Islet precursor cell (in vitro differentiated cells): Measurements from ENCODE around the gene SNED1.
"Not testable (repeated sequence)": the region's sequence is repeated elsewhere in the genome, so short reads cannot be mapped to it uniquely, and the experiment has no call there.

ENCODE experiments used
- DNase-seq: peaks from one replicate; pipeline ENCODE4 v3.0.0-alpha.2; 2018

The SNED1 gene

GRCh38 chr2:240972636-240973521 is 25.5 kb upstream of the SNED1 start:
- no peak for DNase-seq

GRCh38 chr2:240974771-240975572 is 23.4 kb upstream of the SNED1 start:
- no peak for DNase-seq

- not testable (repeated sequence) for DNase-seq
These were observed 22.5 kb upstream of the SNED1 start for GRCh38 chr2:240975903-240976302.

GRCh38 chr2:240981280-240981679 is 17.1 kb upstream of the SNED1 start:
- DNase-seq, result no peak

GRCh38 chr2:240981871-240982800 is 16.3 kb upstream of the SNED1 start:
- no peak for DNase-seq

GRCh38 chr2:240982821-240983281 is 15.6 kb upstream of the SNED1 start:
- DNase-seq, result no peak

- peak; percentile 84 for DNase-seq
These were observed 14.9 kb upstream of the SNED1 start for GRCh38 chr2:240983361-240983995.

- no peak for DNase-seq
These were observed 14.4 kb upstream of the SNED1 start for GRCh38 chr2:240983996-240984498.

- DNase-seq, result no peak
These were observed 12.3 kb upstream of the SNED1 start for GRCh38 chr2:240985881-240986786.

- DNase-seq, result no peak
These were observed 11.5 kb upstream of the SNED1 start for GRCh38 chr2:240986787-240987411.

- no peak for DNase-seq
These were observed 10.8 kb upstream of the SNED1 start for GRCh38 chr2:240987588-240987987.

GRCh38 chr2:240988146-240988545 is 10.3 kb upstream of the SNED1 start:
- no peak for DNase-seq

GRCh38 chr2:240988571-240989271 is 9.7 kb upstream of the SNED1 start:
- no peak for DNase-seq

- DNase-seq, result no peak
These were observed 8.8 kb upstream of the SNED1 start for GRCh38 chr2:240989451-240990265.

GRCh38 chr2:240990266-240990529 is 8.2 kb upstream of the SNED1 start:
- DNase-seq, result peak; percentile 22

GRCh38 chr2:240990726-240991377 is 7.6 kb upstream of the SNED1 start:
- peak; percentile 51 for DNase-seq

- peak; percentile 81 for DNase-seq
These were observed 6.8 kb upstream of the SNED1 start for GRCh38 chr2:240991378-240992263.
